Measurements from ENCODE around the gene KIAA1217.

KIAA1217 gene

GRCh38 chr10:24462291-24462813 lies 253.4 kb downstream of the KIAA1217 start:
- Histone ChIP-seq H3K36me3 (replicated peaks; ENCODE audit: low read depth, low read length) (no peaks in the 10 kb centered on the region), H3K27ac (ENCODE audit: low read length) (no peak overlapping the region), H4K20me1 (ENCODE audit: insufficient read depth, low read length) (no peaks in the 10 kb centered on the region), H3K4me3 (ENCODE audit: low read length) (no peak overlapping the region), H3K4me1 (ENCODE audit: low read length) (peaks cover 34% of the 10 kb centered on the region), H3K79me2 (ENCODE audit: low read length) (no peaks in the 10 kb centered on the region), H2AFZ (ENCODE audit: low read depth, low read length) (no peak overlapping the region), H3K4me2 (ENCODE audit: low read length) (no peak overlapping the region), H3K27me3 (ENCODE audit: low read depth, low read length) (peaks cover 6% of the 10 kb centered on the region), H3K9ac (ENCODE audit: low read length) (no peak overlapping the region), H3K9me3 (ENCODE audit: insufficient read depth, low read length) (no peaks in the 10 kb centered on the region)
- TF ChIP-seq CTCF (IDR thresholded peaks at IDR 0.05; ENCODE audit: low read depth, low read length) = no peak
- no peak for TF ChIP-seq EZH2phosphoT487 (IDR thresholded peaks at IDR 0.05; ENCODE audit: low read depth)

- Histone ChIP-seq H4K20me1 (ENCODE audit: insufficient read depth, low read length) (no peaks in the 10 kb centered on the region), H3K36me3 (replicated peaks; ENCODE audit: low read depth, low read length) (no peaks in the 10 kb centered on the region), H3K4me1 (ENCODE audit: low read length) (peaks cover 34% of the 10 kb centered on the region), H3K9me3 (ENCODE audit: insufficient read depth, low read length) (no peaks in the 10 kb centered on the region), H2AFZ (ENCODE audit: low read depth, low read length) (no peak overlapping the region), H3K27me3 (ENCODE audit: low read depth, low read length) (peaks cover 8% of the 10 kb centered on the region), H3K4me3 (ENCODE audit: low read length) (no peak overlapping the region), H3K79me2 (ENCODE audit: low read length) (no peaks in the 10 kb centered on the region), H3K27ac (ENCODE audit: low read length) (no peak overlapping the region), H3K4me2 (ENCODE audit: low read length) (no peak overlapping the region), H3K9ac (ENCODE audit: low read length) (no peak overlapping the region)
- TF ChIP-seq EZH2phosphoT487 (IDR thresholded peaks at IDR 0.05; ENCODE audit: low read depth) = no peak
- 0 out of 2 replicates have a peak, but pooled peaks have one; percentile 8 for TF ChIP-seq CTCF (IDR thresholded peaks at IDR 0.05; ENCODE audit: low read depth, low read length)
Observed at GRCh38 chr10:24462889-24463552, 254.1 kb downstream of the KIAA1217 start.

GRCh38 chr10:24463611-24464426 lies 254.9 kb downstream of the KIAA1217 start:
- H3K4me2 ChIP-seq (ENCODE audit: low read length) = no peak overlapping the region
- H3K27ac ChIP-seq (ENCODE audit: low read length) = no peak overlapping the region
- TF ChIP-seq EZH2phosphoT487 (IDR thresholded peaks at IDR 0.05; ENCODE audit: low read depth) = no peak
- no peak for TF ChIP-seq CTCF (IDR thresholded peaks at IDR 0.05; ENCODE audit: low read depth, low read length)
- no peak overlapping the region for H3K4me3 ChIP-seq (ENCODE audit: low read length)
- H2AFZ ChIP-seq (ENCODE audit: low read depth, low read length) = no peak overlapping the region
- no peaks in the 10 kb centered on the region for H3K36me3 ChIP-seq (replicated peaks; ENCODE audit: low read depth, low read length)
- no peaks in the 10 kb centered on the region for H4K20me1 ChIP-seq (ENCODE audit: insufficient read depth, low read length)
- peaks cover 8% of the 10 kb centered on the region; the same call in 1 of the 2 replicates for H3K27me3 ChIP-seq (ENCODE audit: low read depth, low read length)
- H3K9ac ChIP-seq (ENCODE audit: low read length) = no peak overlapping the region
- H3K9me3 ChIP-seq (ENCODE audit: insufficient read depth, low read length) = no peaks in the 10 kb centered on the region
- H3K79me2 ChIP-seq (ENCODE audit: low read length) = no peaks in the 10 kb centered on the region
- H3K4me1 ChIP-seq (ENCODE audit: low read length) = peaks cover 34% of the 10 kb centered on the region
